HG02870 (cell line): ENCODE results near the gene CDK15.
A peak's percentile ranks its signal among the peaks of the same experiment; 100 is the strongest.

Experiments used
- ATAC-seq: cut with Tn5 transposase; IDR thresholded peaks from one replicate; pipeline ENCODE4 v1.9.1; 2021; ENCODE audit warnings: mild to moderate bottlenecking, moderate library complexity; ENCODE audit not compliant: unreplicated experiment

CDK15 gene

GRCh38 chr2:201906777-201907562, 100.6 kb downstream of the CDK15 start:
- no peak for ATAC-seq

- no peak for ATAC-seq
Observed at GRCh38 chr2:201907563-201907881, 101.2 kb downstream of the CDK15 start.

GRCh38 chr2:201908901-201909300, 102.6 kb downstream of the CDK15 start:
- no peak for ATAC-seq

- no peak for ATAC-seq
Observed at GRCh38 chr2:201909348-201909747, 103.0 kb downstream of the CDK15 start.

GRCh38 chr2:201909961-201910361, 103.6 kb downstream of the CDK15 start:
- peak; percentile 73 for ATAC-seq

GRCh38 chr2:201911372-201911771, 105.0 kb downstream of the CDK15 start:
- ATAC-seq: no peak

GRCh38 chr2:201913201-201913600, 106.9 kb downstream of the CDK15 start:
- ATAC-seq: no peak

GRCh38 chr2:201915446-201915845, 109.1 kb downstream of the CDK15 start:
- no peak for ATAC-seq

GRCh38 chr2:201916565-201916964, 110.2 kb downstream of the CDK15 start:
- no peak for ATAC-seq

GRCh38 chr2:201918616-201919307, 112.4 kb downstream of the CDK15 start:
- no peak for ATAC-seq

GRCh38 chr2:201919308-201919634, 112.9 kb downstream of the CDK15 start:
- no peak for ATAC-seq

GRCh38 chr2:201923436-201924328, 117.3 kb downstream of the CDK15 start:
- no peak for ATAC-seq

- ATAC-seq: no peak
Observed at GRCh38 chr2:201924453-201924852, 118.1 kb downstream of the CDK15 start.

GRCh38 chr2:201925056-201925455, 118.7 kb downstream of the CDK15 start:
- no peak for ATAC-seq

- no peak for ATAC-seq
Observed at GRCh38 chr2:201926067-201926466, 119.7 kb downstream of the CDK15 start.

GRCh38 chr2:201928363-201928762, 122.0 kb downstream of the CDK15 start:
- ATAC-seq: no peak

- ATAC-seq: no peak
Observed at GRCh38 chr2:201929281-201930026, 123.1 kb downstream of the CDK15 start.

- ATAC-seq: no peak
Observed at GRCh38 chr2:201930043-201930442, 123.7 kb downstream of the CDK15 start.

GRCh38 chr2:201930831-201931230, 124.5 kb downstream of the CDK15 start:
- no peak for ATAC-seq

GRCh38 chr2:201931475-201931874, 125.1 kb downstream of the CDK15 start:
- no peak for ATAC-seq

GRCh38 chr2:201931951-201932350, 125.6 kb downstream of the CDK15 start:
- no peak for ATAC-seq
